HepG2 (cell line): ENCODE data around the gene TRAF4. TPM values are rescaled to one million over a fixed set of nuclear protein-coding genes. Genes with fewer than 3 reads are reported as not detected.

Source experiments
- ATF1 ChIP-seq: IDR thresholded peaks from 2 replicates; pipeline ENCODE4 v1.6.1; 2016; ENCODE audit warnings: mild to moderate bottlenecking, control low read depth
- CBX5 ChIP-seq: sonication (generic); formaldehyde crosslinking; IDR thresholded peaks from 2 replicates; pipeline ENCODE4 v1.4.0; 2020; ENCODE audit warnings: missing genetic modification reagents, borderline replicate concordance
- CREB1 ChIP-seq, 2 experiments: fragments of 450-650 bp in 1 of 2; IDR thresholded peaks; 2 replicates each; pipeline ENCODE4 v1.6.1; 2016 to 2017; ENCODE audit warnings: control low read depth in 1 of 2, mild to moderate bottlenecking in 1 of 2, missing compliant biosample characterization in 1 of 2, missing genetic modification characterization in 1 of 2
- EZH2 ChIP-seq: conservative IDR thresholded peaks from 2 replicates; pipeline ENCODE4 v1.6.1; 2012; ENCODE audit warnings: mild to moderate bottlenecking, low read depth, low read length, moderate library complexity
- GATAD2A ChIP-seq: IDR thresholded peaks from 2 replicates; pipeline ENCODE4 v1.6.1; 2016
- HNRNPH1 ChIP-seq: fragments of 200-400 bp; formaldehyde crosslinking; optimal IDR thresholded peaks from 2 replicates; pipeline ENCODE3; 2017; ENCODE audit warnings: mild to moderate bottlenecking, low read depth, low read length
- RXRA ChIP-seq: sonication (generic); formaldehyde crosslinking; IDR thresholded peaks from 2 replicates; pipeline ENCODE4 v1.5.1; 2020; ENCODE audit warnings: missing genetic modification reagents
- SALL1 ChIP-seq: sonication (generic); formaldehyde crosslinking; IDR thresholded peaks from 2 replicates; pipeline ENCODE4 v1.8.0; 2022; ENCODE audit warnings: mild to moderate bottlenecking, missing genetic modification reagents
- ZBTB25 ChIP-seq: IDR thresholded peaks from 2 replicates; pipeline ENCODE4 v1.6.1; 2018; ENCODE audit warnings: missing genetic modification reagents
- ZFP37 ChIP-seq: sonication (generic); formaldehyde crosslinking; IDR thresholded peaks from 2 replicates; pipeline ENCODE4 v1.4.0; 2020; ENCODE audit warnings: missing genetic modification reagents, borderline replicate concordance
- ZNF446 ChIP-seq: sonication (generic); formaldehyde crosslinking; IDR thresholded peaks from 2 replicates; pipeline ENCODE4 v1.5.0; 2020; ENCODE audit warnings: mild to moderate bottlenecking, missing genetic modification reagents
- ZNF674 ChIP-seq: sonication (generic); formaldehyde crosslinking; IDR thresholded peaks from 2 replicates; pipeline ENCODE4 v1.5.0; 2020; ENCODE audit warnings: low read depth, mild to moderate bottlenecking, missing genetic modification reagents
- ZNF766 ChIP-seq: sonication (generic); formaldehyde crosslinking; IDR thresholded peaks from 2 replicates; pipeline ENCODE4 v1.5.0; 2020; ENCODE audit warnings: missing genetic modification reagents, borderline replicate concordance
- polyA plus RNA-seq, 8 experiments: library from polyadenylated mRNA; depleted of rRNA in 3 of 8; stranded (reverse) in 7 of 8; unstranded in 1 of 8; fragments of >200 nt; fragmentation: Illumina TruSeq in 4 of 8; extraction: Trizol in 4 of 8; gene quantifications; 2 replicates each; pipeline versions ENCODE4 v1.2.1 to v1.2.3, GENCODE V29; 2011 to 2016; ENCODE audit warnings: low read depth in 4 of 8, missing spikeins in 1 of 8, mixed read lengths in 1 of 8; ENCODE audit not compliant: insufficient read depth in 1 of 8
- total RNA-seq, 5 experiments: library from RNA; depleted of rRNA; stranded (reverse); fragments of >200 nt; fragmentation: Illumina TruSeq; extraction: Trizol; gene quantifications; 2 replicates each; pipeline ENCODE4 v1.2.3, GENCODE V29; 2016; ENCODE audit warnings: low read depth in 1 of 5
- TF ChIP-seq, protein P1 (sequence below), 2 experiments: sonication (generic) in 1 of 2; formaldehyde crosslinking in 1 of 2; IDR thresholded peaks; 2 replicates each; pipeline versions ENCODE4 v1.6.1 to v1.9.0; 2014 to 2022; ENCODE audit warnings: antibody characterized with exemption in 1 of 2, borderline replicate concordance in 1 of 2, inconsistent platforms in 1 of 2, low read depth in 1 of 2, missing genetic modification reagents in 1 of 2
- TF ChIP-seq, protein P2 (sequence below): sonication (generic); formaldehyde crosslinking; IDR thresholded peaks from 2 replicates; pipeline ENCODE4 v1.5.1; 2020; ENCODE audit warnings: mild to moderate bottlenecking, missing genetic modification reagents, borderline replicate concordance
- TF ChIP-seq, protein P3 (sequence below): sonication (generic); formaldehyde crosslinking; IDR thresholded peaks from 2 replicates; pipeline ENCODE4 v1.4.0; 2020; ENCODE audit warnings: missing genetic modification reagents, borderline replicate concordance
- TF ChIP-seq, protein P4 (sequence below): sonication (generic); formaldehyde crosslinking; IDR thresholded peaks from 2 replicates; pipeline ENCODE4 v1.8.0; 2022; ENCODE audit warnings: mild to moderate bottlenecking, missing genetic modification reagents, moderate library complexity

TRAF4 gene
- total and polyA plus RNA-seq, 2 of the 13 experiments (the other 11 are each of a cell fraction or from before 2014, with no cell fraction given): 86.0 to 89.9 TPM

DNA sequence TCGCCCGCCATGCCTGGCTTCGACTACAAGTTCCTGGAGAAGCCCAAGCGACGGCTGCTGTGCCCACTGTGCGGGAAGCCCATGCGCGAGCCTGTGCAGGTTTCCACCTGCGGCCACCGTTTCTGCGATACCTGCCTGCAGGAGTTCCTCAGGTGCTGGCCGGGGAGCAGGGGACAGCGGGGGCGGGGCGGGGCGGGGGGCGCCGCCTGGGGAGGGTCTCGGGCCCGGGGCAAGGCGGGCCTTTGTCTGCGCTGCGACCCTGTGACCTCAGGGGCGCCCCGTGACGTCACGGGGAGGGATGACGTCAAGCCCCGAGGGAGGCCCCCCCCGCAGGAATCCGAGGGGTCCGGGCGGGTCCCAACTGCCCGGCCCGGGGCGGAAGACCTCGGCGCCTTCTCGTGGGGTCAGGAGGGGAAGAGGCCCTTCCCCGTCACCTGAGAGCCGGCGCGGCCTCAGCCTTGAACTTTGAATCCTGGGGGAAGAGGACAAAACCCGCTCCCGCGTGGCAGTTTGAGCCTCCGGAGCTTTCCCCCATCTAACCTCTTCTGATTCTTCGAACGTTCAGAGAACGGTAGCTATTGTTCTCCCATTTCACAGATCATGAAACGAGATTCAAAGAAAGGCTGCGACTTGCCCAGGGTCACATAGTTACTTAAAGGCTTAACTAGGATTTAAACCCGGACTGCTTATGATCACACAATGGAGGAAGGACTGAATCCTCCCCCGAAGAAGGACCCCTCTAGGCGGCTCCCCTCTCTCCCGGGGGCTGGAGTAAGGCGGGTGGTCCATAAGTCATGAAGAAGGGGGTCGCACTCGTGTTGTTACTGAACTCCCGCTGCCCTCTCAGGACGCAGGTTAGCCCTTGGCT, 527 bp downstream of the TRAF4 start (continued):
- TF ChIP-seq ZBTB25 (CRISPR knock-in tag) (0 out of 2 replicates have a peak, but pooled peaks have one; percentile 42), EZH2 (no peak), ZNF766 (CRISPR knock-in tag) (0 out of 2 replicates have a peak, but pooled peaks have one; percentile 28), ZNF446 (CRISPR knock-in tag) (no peak), ZFP37 (CRISPR knock-in tag) (no peak), CREB1 (IDR thresholded peaks at IDR 0.05) (peak; percentile 99), CREB1 (CRISPR knock-in tag; IDR thresholded peaks at IDR 0.05) (peak; percentile 91), CBX5 (no peak), ATF1 (peak; percentile 88), SALL1 (CRISPR knock-in tag) (peak; percentile 66), HNRNPH1 (peak; percentile 39), RXRA (CRISPR knock-in tag) (peak; percentile 90), ZNF674 (0 out of 2 replicates have a peak, but pooled peaks have one; percentile 51), GATAD2A (CRISPR knock-in tag) (peak; percentile 51)
- TF ChIP-seq, protein P1, sequence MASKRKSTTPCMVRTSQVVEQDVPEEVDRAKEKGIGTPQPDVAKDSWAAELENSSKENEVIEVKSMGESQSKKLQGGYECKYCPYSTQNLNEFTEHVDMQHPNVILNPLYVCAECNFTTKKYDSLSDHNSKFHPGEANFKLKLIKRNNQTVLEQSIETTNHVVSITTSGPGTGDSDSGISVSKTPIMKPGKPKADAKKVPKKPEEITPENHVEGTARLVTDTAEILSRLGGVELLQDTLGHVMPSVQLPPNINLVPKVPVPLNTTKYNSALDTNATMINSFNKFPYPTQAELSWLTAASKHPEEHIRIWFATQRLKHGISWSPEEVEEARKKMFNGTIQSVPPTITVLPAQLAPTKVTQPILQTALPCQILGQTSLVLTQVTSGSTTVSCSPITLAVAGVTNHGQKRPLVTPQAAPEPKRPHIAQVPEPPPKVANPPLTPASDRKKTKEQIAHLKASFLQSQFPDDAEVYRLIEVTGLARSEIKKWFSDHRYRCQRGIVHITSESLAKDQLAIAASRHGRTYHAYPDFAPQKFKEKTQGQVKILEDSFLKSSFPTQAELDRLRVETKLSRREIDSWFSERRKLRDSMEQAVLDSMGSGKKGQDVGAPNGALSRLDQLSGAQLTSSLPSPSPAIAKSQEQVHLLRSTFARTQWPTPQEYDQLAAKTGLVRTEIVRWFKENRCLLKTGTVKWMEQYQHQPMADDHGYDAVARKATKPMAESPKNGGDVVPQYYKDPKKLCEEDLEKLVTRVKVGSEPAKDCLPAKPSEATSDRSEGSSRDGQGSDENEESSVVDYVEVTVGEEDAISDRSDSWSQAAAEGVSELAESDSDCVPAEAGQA (IDR thresholded peaks at IDR 0.05; ENCODE audit: low read depth): peak; percentile 87
- TF ChIP-seq, protein P1 (CRISPR knock-in tag; IDR thresholded peaks at IDR 0.05; ENCODE audit: borderline replicate concordance): no peak
- TF ChIP-seq, protein P2, sequence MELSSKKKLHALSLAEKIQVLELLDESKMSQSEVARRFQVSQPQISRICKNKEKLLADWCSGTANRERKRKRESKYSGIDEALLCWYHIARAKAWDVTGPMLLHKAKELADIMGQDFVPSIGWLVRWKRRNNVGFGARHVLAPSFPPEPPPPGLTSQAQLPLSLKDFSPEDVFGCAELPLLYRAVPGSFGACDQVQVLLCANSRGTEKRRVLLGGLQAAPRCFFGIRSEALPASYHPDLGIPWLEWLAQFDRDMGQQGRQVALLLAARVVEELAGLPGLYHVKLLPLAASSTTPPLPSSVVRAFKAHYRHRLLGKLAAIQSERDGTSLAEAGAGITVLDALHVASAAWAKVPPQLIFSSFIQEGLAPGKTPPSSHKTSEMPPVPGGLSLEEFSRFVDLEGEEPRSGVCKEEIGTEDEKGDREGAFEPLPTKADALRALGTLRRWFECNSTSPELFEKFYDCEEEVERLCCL (CRISPR knock-in tag): no peak
- TF ChIP-seq, protein P3, sequence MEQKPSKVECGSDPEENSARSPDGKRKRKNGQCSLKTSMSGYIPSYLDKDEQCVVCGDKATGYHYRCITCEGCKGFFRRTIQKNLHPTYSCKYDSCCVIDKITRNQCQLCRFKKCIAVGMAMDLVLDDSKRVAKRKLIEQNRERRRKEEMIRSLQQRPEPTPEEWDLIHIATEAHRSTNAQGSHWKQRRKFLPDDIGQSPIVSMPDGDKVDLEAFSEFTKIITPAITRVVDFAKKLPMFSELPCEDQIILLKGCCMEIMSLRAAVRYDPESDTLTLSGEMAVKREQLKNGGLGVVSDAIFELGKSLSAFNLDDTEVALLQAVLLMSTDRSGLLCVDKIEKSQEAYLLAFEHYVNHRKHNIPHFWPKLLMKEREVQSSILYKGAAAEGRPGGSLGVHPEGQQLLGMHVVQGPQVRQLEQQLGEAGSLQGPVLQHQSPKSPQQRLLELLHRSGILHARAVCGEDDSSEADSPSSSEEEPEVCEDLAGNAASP (CRISPR knock-in tag): 0 out of 2 replicates have a peak, but pooled peaks have one; percentile 51
- TF ChIP-seq, protein P4, sequence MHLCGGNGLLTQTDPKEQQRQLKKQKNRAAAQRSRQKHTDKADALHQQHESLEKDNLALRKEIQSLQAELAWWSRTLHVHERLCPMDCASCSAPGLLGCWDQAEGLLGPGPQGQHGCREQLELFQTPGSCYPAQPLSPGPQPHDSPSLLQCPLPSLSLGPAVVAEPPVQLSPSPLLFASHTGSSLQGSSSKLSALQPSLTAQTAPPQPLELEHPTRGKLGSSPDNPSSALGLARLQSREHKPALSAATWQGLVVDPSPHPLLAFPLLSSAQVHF (CRISPR knock-in tag): 0 out of 2 replicates have a peak, but pooled peaks have one; percentile 51
